ENCODE measurements around the gene FGF22. TPM values are rescaled to one million over a fixed set of nuclear protein-coding genes. Genes with fewer than 3 reads are reported as not detected.
"Not testable (repeated sequence)": the region's sequence is repeated elsewhere in the genome, so short reads cannot be mapped to it uniquely, and the experiment has no call there.

FGF22 gene
- not detected for total RNA-seq
- long read RNA-seq: 0 reads

- ATAC-seq (ENCODE audit: poor library complexity) (peak; percentile 95), DNase-seq (peak; percentile 95)
- intact Hi-C loops (cut with DNase I): no loop called here
These were observed at the start of gene FGF22 for GRCh38 chr19:639253-640160. TSS of gene FGF22 (plus strand) at chr19:639879. CDS start at chr19:639926, 47 bp downstream.

- DNase-seq (no peak), ATAC-seq (ENCODE audit: poor library complexity) (no peak)
- intact Hi-C loops (cut with DNase I): no loop called here
These were observed 49.3 kb upstream of the FGF22 start for GRCh38 chr19:590396-590745.

GRCh38 chr19:590750-591098 lies 49.0 kb upstream of the FGF22 start:
- intact Hi-C loops (cut with DNase I): no loop called here
- ATAC-seq (ENCODE audit: poor library complexity) (no peak), DNase-seq (no peak)

GRCh38 chr19:591099-591958 lies 48.4 kb upstream of the FGF22 start:
- ATAC-seq (ENCODE audit: poor library complexity) (peak; percentile 60), DNase-seq (no peak)
- intact Hi-C loops (cut with DNase I): no loop called here

- intact Hi-C loops (cut with DNase I): no loop called here
- no peak for DNase-seq
- no peak for ATAC-seq (ENCODE audit: poor library complexity)
These were observed 47.6 kb upstream of the FGF22 start for GRCh38 chr19:592101-592500.

GRCh38 chr19:593055-593454 lies 46.6 kb upstream of the FGF22 start:
- intact Hi-C loops (cut with DNase I): no loop called here
- DNase-seq (no peak), ATAC-seq (ENCODE audit: poor library complexity) (no peak)

- ATAC-seq (ENCODE audit: poor library complexity): no peak
- intact Hi-C loops (cut with DNase I): no loop called here
- no peak for DNase-seq
These were observed 46.2 kb upstream of the FGF22 start for GRCh38 chr19:593505-593904.

- DNase-seq (no peak), ATAC-seq (ENCODE audit: poor library complexity) (no peak)
- intact Hi-C loops (cut with DNase I): no loop called here
These were observed 45.3 kb upstream of the FGF22 start for GRCh38 chr19:594265-594870.

- intact Hi-C loops (cut with DNase I): no loop called here
- no peak for ATAC-seq (ENCODE audit: poor library complexity)
These were observed 44.1 kb upstream of the FGF22 start for GRCh38 chr19:595326-596262.

GRCh38 chr19:596263-596655 lies 43.4 kb upstream of the FGF22 start:
- ATAC-seq (ENCODE audit: poor library complexity): no peak
- intact Hi-C loops (cut with DNase I): no loop called here
- DNase-seq: no peak

More at GRCh38 chr19:595326-596262, 44.1 kb upstream of the FGF22 start:
- no peak for DNase-seq

GRCh38 chr19:597406-598315 lies 42.0 kb upstream of the FGF22 start:
- no peak for DNase-seq
- intact Hi-C loops (cut with DNase I): no loop called here
- no peak for ATAC-seq (ENCODE audit: poor library complexity)

GRCh38 chr19:601310-601709 lies 38.4 kb upstream of the FGF22 start:
- ATAC-seq (ENCODE audit: poor library complexity) (no peak), DNase-seq (no peak)
- intact Hi-C loops (cut with DNase I): no loop called here

GRCh38 chr19:601790-602189 lies 37.9 kb upstream of the FGF22 start:
- ATAC-seq (ENCODE audit: poor library complexity): no peak
- no peak for DNase-seq
- intact Hi-C loops (cut with DNase I): no loop called here

GRCh38 chr19:602391-603301 lies 37.0 kb upstream of the FGF22 start:
- intact Hi-C loops (cut with DNase I): no loop called here
- ATAC-seq (ENCODE audit: poor library complexity) (peak; percentile 71), DNase-seq (no peak)

- ATAC-seq (ENCODE audit: poor library complexity): peak; percentile 11
- intact Hi-C loops (cut with DNase I); DNase-seq: not testable (repeated sequence)
These were observed 36.4 kb upstream of the FGF22 start for GRCh38 chr19:603302-603639.

GRCh38 chr19:603779-604178 lies 35.9 kb upstream of the FGF22 start:
- ATAC-seq (ENCODE audit: poor library complexity); intact Hi-C loops (cut with DNase I); DNase-seq: not testable (repeated sequence)

GRCh38 chr19:604355-604754 lies 35.3 kb upstream of the FGF22 start:
- ATAC-seq (ENCODE audit: poor library complexity) (no peak), DNase-seq (no peak)
- intact Hi-C loops (cut with DNase I): no loop called here

All from Right ventricle myocardium superior (tissue), 1 donor.